Activated CD8-positive, alpha-beta T cell treated with anti-CD3 and anti-CD28 coated beads for 36 hours (primary cell): ENCODE results near the gene MARCHF6. TPM values are rescaled to one million over a fixed set of nuclear protein-coding genes. Genes with fewer than 3 reads are reported as not detected.
"Not testable (repeated sequence)": the region's sequence is repeated elsewhere in the genome, so short reads cannot be mapped to it uniquely, and the experiment has no call there.

Experiments
- ATAC-seq: fragments of 200-7000 bp; cut with Tn5 transposase; one replicate; pipeline ENCODE4 v1.10.0; 2021; ENCODE audit warnings: mild to moderate bottlenecking, moderate library complexity
- CTCF ChIA-PET: fragments of 350-600 bp; sonication (Branson Sonifier 250); formaldehyde crosslinking; loops from one replicate; lab custom pipeline; 2021; ENCODE audit warnings: antibody characterized with exemption; lab: Charles Lee
- POLR2A ChIA-PET: fragments of 350-600 bp; sonication (Branson Sonifier 250); formaldehyde crosslinking; loops from one replicate; lab custom pipeline; 2021; ENCODE audit warnings: antibody characterized with exemption; lab: Charles Lee
- DNase-seq: peaks from one replicate; pipeline ENCODE4 v3.0.0-alpha.2; 2020
- H3K27ac Mint-ChIP-seq: one replicate; pipeline ENCODE4 v1.8.0; 2021; ENCODE audit warnings: mild to moderate bottlenecking, mixed read lengths
- H3K27me3 Mint-ChIP-seq: one replicate; pipeline ENCODE4 v1.8.0; 2021; ENCODE audit warnings: mixed read lengths
- H3K36me3 Mint-ChIP-seq: one replicate; pipeline ENCODE4 v1.8.0; 2021; ENCODE audit warnings: low read depth, mixed read lengths
- H3K4me1 Mint-ChIP-seq: one replicate; pipeline ENCODE4 v1.8.0; 2021; ENCODE audit warnings: low read depth, mixed read lengths
- H3K4me3 Mint-ChIP-seq: one replicate; pipeline ENCODE4 v1.8.0; 2021; ENCODE audit warnings: mild to moderate bottlenecking, moderate library complexity, mixed read lengths
- H3K9me3 Mint-ChIP-seq: one replicate; pipeline ENCODE4 v1.8.0; 2021; ENCODE audit warnings: mixed read lengths
- CTCF ChIP-seq: fragments of 200-600 bp; IDR thresholded peaks from one replicate; pipeline ENCODE4 v1.8.0; 2022; ENCODE audit warnings: antibody characterized with exemption, mild to moderate bottlenecking
- intact Hi-C: fragments of 100-400 bp; cut with micrococcal nuclease; formaldehyde crosslinking; loops from one replicate; pipeline ENCODE4 v1.10.0; 2022
- total RNA-seq, 2 experiments: library from RNA; stranded (reverse); gene quantifications; one replicate each; pipeline ENCODE4 v1.2.3, GENCODE V29; 2021

Gene MARCHF6
- total RNA-seq, 2 experiments from 2014 or later: 92.8 to 95.6 TPM

GRCh38 chr5:10306806-10307205 lies 46.7 kb upstream of the MARCHF6 start:
- no peaks in the 10 kb centered on the region for H3K36me3 Mint-ChIP-seq
- no peak for TF ChIP-seq CTCF
- peaks cover 4% of the 10 kb centered on the region for H3K4me1 Mint-ChIP-seq
- H3K27me3 Mint-ChIP-seq: peaks cover 29% of the 10 kb centered on the region
- H3K9me3 Mint-ChIP-seq: no peaks in the 10 kb centered on the region
- intact Hi-C loops: no loop called here
- H3K4me3 Mint-ChIP-seq: peak overlapping the region; percentile 72
- ChIA-PET POLR2A (no interaction called here), CTCF (interaction anchor here (1.1 kb wide), 1 partner anchor 23 kb away, joined by 4 read pairs; no protein-coding TSS in a partner anchor)
- DNase-seq (no peak), ATAC-seq (no peak)
- H3K27ac Mint-ChIP-seq: no peak overlapping the region

- peak within 1 kb of the TSS; percentile 72 for H3K4me3 Mint-ChIP-seq
- H3K36me3 Mint-ChIP-seq: no peaks in the 10 kb centered on the region
- H3K4me1 Mint-ChIP-seq: peaks cover 4% of the 10 kb centered on the region
- H3K27me3 Mint-ChIP-seq: peaks cover 29% of the 10 kb centered on the region
- no peaks in the 10 kb centered on the region for H3K9me3 Mint-ChIP-seq
- CTCF ChIA-PET: interaction anchor here (1.1 kb wide), 1 partner anchor 23 kb away, joined by 4 read pairs; no protein-coding TSS in a partner anchor
- intact Hi-C loops: no loop called here
- no peak for TF ChIP-seq CTCF
- DNase-seq (peak; percentile 39), ATAC-seq (peak; percentile 77)
- no peak within 1 kb of the TSS for H3K27ac Mint-ChIP-seq
- POLR2A ChIA-PET: interaction anchor here (0.6 kb wide), 1 partner anchor 32 kb away, joined by 3 read pairs; no protein-coding TSS in a partner anchor
These were observed 46.0 kb upstream of the MARCHF6 start, which contains the start of gene CMBL for GRCh38 chr5:10307206-10308148. TSS of gene CMBL (minus strand) at chr5:10307902. CDS start at chr5:10290762, 17,140 bp downstream.

- H3K27me3 Mint-ChIP-seq: peaks cover 29% of the 10 kb centered on the region
- intact Hi-C loops: no loop called here
- no peak overlapping the region for H3K27ac Mint-ChIP-seq
- ATAC-seq: no peak
- peak overlapping the region; percentile 33 for H3K4me3 Mint-ChIP-seq
- no peak for TF ChIP-seq CTCF
- H3K9me3 Mint-ChIP-seq: no peaks in the 10 kb centered on the region
- CTCF ChIA-PET: interaction anchor here (1.2 kb wide), 1 partner anchor 25 kb away, joined by 3 read pairs; no protein-coding TSS in a partner anchor
- H3K36me3 Mint-ChIP-seq: no peaks in the 10 kb centered on the region
- POLR2A ChIA-PET: no interaction called here
- H3K4me1 Mint-ChIP-seq: peaks cover 4% of the 10 kb centered on the region
- no peak for DNase-seq
These were observed 44.7 kb upstream of the MARCHF6 start for GRCh38 chr5:10308844-10309243.

GRCh38 chr5:10310066-10310779 lies 43.3 kb upstream of the MARCHF6 start:
- ATAC-seq (no peak), DNase-seq (no peak)
- CTCF ChIA-PET: no interaction called here
- H3K27me3 Mint-ChIP-seq: peaks cover 25% of the 10 kb centered on the region
- peaks cover 4% of the 10 kb centered on the region for H3K4me1 Mint-ChIP-seq
- H3K4me3 Mint-ChIP-seq: no peak overlapping the region
- H3K9me3 Mint-ChIP-seq: no peaks in the 10 kb centered on the region
- POLR2A ChIA-PET: interaction anchor here (0.6 to 0.9 kb wide), 2 partner anchors 19 to 239 kb away, joined by 3 to 4 read pairs; no protein-coding TSS in a partner anchor
- H3K36me3 Mint-ChIP-seq: no peaks in the 10 kb centered on the region
- H3K27ac Mint-ChIP-seq: no peak overlapping the region
- intact Hi-C loops: no loop called here
- no peak for TF ChIP-seq CTCF

- H3K36me3 Mint-ChIP-seq, intact Hi-C loops, H3K4me3 Mint-ChIP-seq, H3K4me1 Mint-ChIP-seq, H3K9me3 Mint-ChIP-seq, H3K27ac Mint-ChIP-seq: not testable (repeated sequence)
- CTCF ChIA-PET: interaction anchor here (3.0 kb wide), 1 partner anchor 27 kb away, joined by 8 read pairs; no protein-coding TSS in a partner anchor
- DNase-seq (peak; percentile 22), ATAC-seq (peak; percentile 64)
- POLR2A ChIA-PET: interaction anchor here (0.9 kb wide), 1 partner anchor 20 kb away, joined by 4 read pairs; no protein-coding TSS in a partner anchor
- H3K27me3 Mint-ChIP-seq: peaks cover 23% of the 10 kb centered on the region
These were observed 42.5 kb upstream of the MARCHF6 start for GRCh38 chr5:10310835-10311570.
